GM06990 (cell line): ENCODE data around the gene CHST9.

Experiments
- DNase-seq: peaks from one replicate; pipeline ENCODE4 v3.0.0-alpha.2; 2011; ENCODE audit not compliant: insufficient read length; ENCODE audit errors: extremely low read depth
- H3K27me3 ChIP-seq: replicated peaks from 2 replicates; pipeline ENCODE4 v1.6.0; 2011; ENCODE audit warnings: low read length; ENCODE audit not compliant: control insufficient read depth, insufficient read depth
- H3K36me3 ChIP-seq: 2 replicates; pipeline ENCODE4 v1.5.1; 2011; ENCODE audit warnings: low read length; ENCODE audit not compliant: control insufficient read depth, insufficient read depth
- H3K4me3 ChIP-seq: replicated peaks from 2 replicates; pipeline ENCODE4 v1.5.1; 2011; ENCODE audit warnings: low read depth, mild to moderate bottlenecking, control low read depth, low read length
- TF ChIP-seq, protein P1 (sequence below): IDR thresholded peaks from 2 replicates; pipeline ENCODE4 v1.5.1; 2011; ENCODE audit warnings: low read length, control low read depth, mild to moderate bottlenecking, inconsistent platforms; ENCODE audit not compliant: insufficient read depth, poor library complexity, severe bottlenecking

The CHST9 gene

DNA sequence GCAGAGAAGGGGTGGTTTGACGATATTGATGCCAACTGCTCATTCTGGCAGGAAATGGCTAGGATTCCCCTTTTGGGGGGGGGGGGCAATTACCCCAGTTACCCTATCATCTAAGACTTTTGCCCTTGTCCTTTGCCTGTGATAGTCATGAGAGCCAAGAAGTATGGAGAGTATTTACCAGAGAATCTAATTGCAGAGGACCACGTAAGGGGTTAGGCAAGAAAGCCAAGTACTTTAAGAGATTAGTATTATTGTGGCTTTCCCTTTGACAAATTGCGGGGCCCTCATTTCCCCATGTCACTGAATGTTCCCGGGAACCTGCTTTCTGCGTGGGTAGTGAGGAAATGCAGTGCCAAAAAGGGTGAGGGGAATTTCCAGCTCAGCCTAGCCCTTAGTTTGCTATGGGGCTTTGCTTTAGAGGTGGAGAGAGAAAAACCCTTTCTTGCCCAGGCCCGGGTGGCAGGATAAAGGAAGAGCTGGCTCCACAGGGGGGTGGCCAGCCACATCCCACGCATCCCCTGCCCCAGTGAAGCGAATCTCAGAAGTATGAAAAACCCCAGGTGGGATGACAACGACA is 321.1 kb downstream of the CHST9 start:
- Histone ChIP-seq H3K36me3 (no peaks in the 10 kb centered on the region), H3K4me3 (no peak overlapping the region), H3K27me3 (peaks cover 2% of the 10 kb centered on the region; the same call in 1 of the 2 replicates)
- no peak for DNase-seq
- TF ChIP-seq, protein P1, sequence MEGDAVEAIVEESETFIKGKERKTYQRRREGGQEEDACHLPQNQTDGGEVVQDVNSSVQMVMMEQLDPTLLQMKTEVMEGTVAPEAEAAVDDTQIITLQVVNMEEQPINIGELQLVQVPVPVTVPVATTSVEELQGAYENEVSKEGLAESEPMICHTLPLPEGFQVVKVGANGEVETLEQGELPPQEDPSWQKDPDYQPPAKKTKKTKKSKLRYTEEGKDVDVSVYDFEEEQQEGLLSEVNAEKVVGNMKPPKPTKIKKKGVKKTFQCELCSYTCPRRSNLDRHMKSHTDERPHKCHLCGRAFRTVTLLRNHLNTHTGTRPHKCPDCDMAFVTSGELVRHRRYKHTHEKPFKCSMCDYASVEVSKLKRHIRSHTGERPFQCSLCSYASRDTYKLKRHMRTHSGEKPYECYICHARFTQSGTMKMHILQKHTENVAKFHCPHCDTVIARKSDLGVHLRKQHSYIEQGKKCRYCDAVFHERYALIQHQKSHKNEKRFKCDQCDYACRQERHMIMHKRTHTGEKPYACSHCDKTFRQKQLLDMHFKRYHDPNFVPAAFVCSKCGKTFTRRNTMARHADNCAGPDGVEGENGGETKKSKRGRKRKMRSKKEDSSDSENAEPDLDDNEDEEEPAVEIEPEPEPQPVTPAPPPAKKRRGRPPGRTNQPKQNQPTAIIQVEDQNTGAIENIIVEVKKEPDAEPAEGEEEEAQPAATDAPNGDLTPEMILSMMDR, result no peak

DNA sequence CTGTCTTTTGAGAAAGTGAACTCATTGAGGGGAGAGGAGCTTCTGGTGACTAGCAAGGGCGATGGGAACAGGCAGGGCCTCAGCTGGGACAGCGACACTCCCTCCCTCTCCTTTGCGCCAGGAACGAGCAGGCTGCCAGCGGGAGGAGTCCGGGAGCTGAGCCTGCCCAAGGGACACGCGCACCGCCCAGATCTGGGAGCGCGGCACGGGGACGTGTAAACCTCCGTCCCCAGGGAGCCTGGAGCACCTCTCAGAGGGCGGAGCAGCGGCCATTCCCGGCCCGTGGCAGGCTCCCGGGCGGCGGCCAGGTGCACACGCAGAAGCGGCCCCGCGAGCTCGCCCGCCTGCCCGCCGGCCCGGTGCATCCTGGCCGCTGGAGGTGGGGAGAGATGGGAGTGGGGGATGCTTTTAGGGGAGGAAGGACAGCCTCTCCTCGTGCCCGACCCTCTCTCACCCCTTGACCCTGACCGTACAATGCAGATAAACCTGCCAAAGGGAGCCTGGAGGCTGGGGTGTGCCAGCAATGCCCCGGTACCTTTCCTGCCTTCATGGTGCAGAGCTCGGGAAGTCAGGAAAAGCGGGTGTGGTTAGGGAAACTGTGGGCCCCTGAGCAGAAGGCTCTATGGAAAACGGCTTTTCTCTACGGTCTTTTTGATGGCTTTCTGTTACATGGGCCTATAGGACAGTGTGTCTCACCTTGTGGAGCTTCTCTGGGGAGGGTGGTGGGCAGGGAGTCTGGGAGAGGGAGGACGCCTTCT is 321.8 kb downstream of the CHST9 start:
- Histone ChIP-seq H3K36me3 (no peaks in the 10 kb centered on the region), H3K27me3 (peaks cover 2% of the 10 kb centered on the region; the same call in 1 of the 2 replicates), H3K4me3 (no peak overlapping the region)
- TF ChIP-seq, protein P1, result no peak
- DNase-seq, result no peak

DNA sequence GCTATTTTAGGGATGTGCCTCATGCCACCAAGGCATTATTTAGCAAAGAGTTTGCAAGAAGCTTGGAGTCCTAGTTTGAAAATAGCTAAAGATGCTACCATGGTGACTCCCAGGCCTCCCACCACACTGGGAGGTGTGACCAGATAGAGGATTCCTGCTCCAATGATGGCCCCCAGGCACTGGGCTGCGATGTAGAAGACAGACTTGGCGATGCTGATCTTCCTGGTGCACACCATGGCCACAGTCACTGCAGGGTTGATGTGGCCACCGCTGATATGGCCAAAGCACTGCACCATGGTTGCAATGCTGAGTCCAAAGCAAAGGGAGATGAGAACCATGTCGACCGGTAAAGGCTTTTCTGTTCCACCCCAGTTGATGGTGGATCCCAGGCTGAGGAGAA is 323.0 kb downstream of the CHST9 start:
- no peak for DNase-seq
- no peak overlapping the region for H3K4me3 ChIP-seq
- TF ChIP-seq, protein P1, result no peak
- H3K27me3 ChIP-seq, result peaks cover 2% of the 10 kb centered on the region; the same call in 1 of the 2 replicates
- no peaks in the 10 kb centered on the region for H3K36me3 ChIP-seq
